Endothelial cell of umbilical vein (primary cell): ENCODE measurements around the gene ZNF689. TPM values are rescaled to one million over a fixed set of nuclear protein-coding genes. Genes with fewer than 3 reads are reported as not detected.

Experiments used
- BruUV-seq: library from RNA; stranded (reverse); fragments of 400-500 nt; replicated peaks from 2 replicates; lab custom pipeline; 2021; lab: Mats Ljungman, UMichigan
- CTCF ChIA-PET: fragments of 300-600, 350-600 bp; sonication (Branson Sonifier 250); formaldehyde crosslinking; loops from one replicate; lab custom pipeline; 2021; ENCODE audit warnings: antibody characterized with exemption, inconsistent platforms; lab: Charles Lee
- POLR2A ChIA-PET: fragments of 300-600, 350-600 bp; sonication (Branson Sonifier 250); formaldehyde crosslinking; loops from one replicate; lab custom pipeline; 2021; ENCODE audit warnings: antibody characterized with exemption, inconsistent platforms; lab: Charles Lee
- DNase-seq: peaks from one replicate; pipeline ENCODE4 v3.0.0-alpha.2; 2011; ENCODE audit warnings: low read depth, low spot score
- FAIRE-seq: peaks from 2 replicates; lab custom pipeline; 2011; peaks lifted over from hg19 to GRCh38; lab: Jason Lieb, UNC
- H2AFZ ChIP-seq: 2 replicates; pipeline ENCODE4 v1.6.0; 2012; ENCODE audit warnings: low read depth, low read length, control low read depth, inconsistent platforms
- H3K27ac ChIP-seq: 2 replicates; pipeline ENCODE4 v1.5.1; 2011; ENCODE audit warnings: low read depth, mild to moderate bottlenecking, control low read depth, low read length, moderate library complexity; ENCODE audit not compliant: insufficient read depth
- H3K27me3 ChIP-seq, 2 experiments: 2 replicates each; pipeline versions ENCODE4 v1.6.0 to v1.6.1; 2011; ENCODE audit warnings: low read length in 2 of 2, mixed read lengths in 1 of 2; ENCODE audit not compliant: control insufficient read depth in 2 of 2, insufficient read depth in 2 of 2
- H3K36me3 ChIP-seq, 2 experiments: 2 replicates in 1 of 2; 3 replicates in 1 of 2; pipeline ENCODE4 v1.5.1; 2011; ENCODE audit warnings: low read length in 2 of 2, mild to moderate bottlenecking in 1 of 2, moderate library complexity in 1 of 2; ENCODE audit not compliant: control insufficient read depth in 2 of 2, insufficient read depth in 2 of 2; ENCODE audit errors: extremely low read depth in 1 of 2
- H3K4me1 ChIP-seq: 3 replicates; pipeline ENCODE4 v1.5.1; 2011; ENCODE audit warnings: mild to moderate bottlenecking, low read length; ENCODE audit not compliant: control insufficient read depth, insufficient read depth; ENCODE audit errors: extremely low read depth
- H3K4me2 ChIP-seq: 2 replicates; pipeline ENCODE4 v1.6.1; 2011; ENCODE audit warnings: low read length, control low read depth, mixed read lengths; ENCODE audit not compliant: insufficient read depth
- H3K4me3 ChIP-seq, 3 experiments: fragments of 200-600 bp in 1 of 3; sonication (generic), shearing (Covaris generic) in 1 of 3; replicated peaks in 1 of 3; 2 replicates each; pipeline ENCODE4 v1.5.1; 2011 to 2016; ENCODE audit warnings: control low read depth in 3 of 3, low read length in 3 of 3, mild to moderate bottlenecking in 2 of 3, inconsistent platforms in 1 of 3, low read depth in 1 of 3, moderate library complexity in 1 of 3; ENCODE audit not compliant: insufficient read depth in 1 of 3
- H3K79me2 ChIP-seq: 2 replicates; pipeline ENCODE4 v1.6.0; 2012; ENCODE audit warnings: low read length, inconsistent platforms; ENCODE audit not compliant: control insufficient read depth, insufficient read depth
- H3K9ac ChIP-seq: replicated peaks from 2 replicates; pipeline ENCODE3; 2011; ENCODE audit warnings: low read length, control low read depth; ENCODE audit not compliant: insufficient read depth; ENCODE audit errors: extremely low read depth
- H3K9me1 ChIP-seq: replicated peaks from 3 replicates; pipeline ENCODE4 v1.6.0; 2011; ENCODE audit warnings: mild to moderate bottlenecking, low read length; ENCODE audit not compliant: control insufficient read depth, insufficient read depth; ENCODE audit errors: extremely low read depth
- H3K9me3 ChIP-seq: replicated peaks from 2 replicates; pipeline ENCODE4 v1.5.1; 2012; ENCODE audit warnings: low read length, inconsistent platforms; ENCODE audit not compliant: control insufficient read depth, insufficient read depth
- H4K20me1 ChIP-seq: replicated peaks from 2 replicates; pipeline ENCODE3; 2011; ENCODE audit warnings: mild to moderate bottlenecking, low read length; ENCODE audit not compliant: control insufficient read depth, insufficient read depth; ENCODE audit errors: extremely low read depth
- CTCF ChIP-seq, 2 donors: IDR thresholded peaks; 1 replicate in 1 of 2; 2 replicates in 1 of 2; pipeline ENCODE4 v1.5.1; 2011; ENCODE audit warnings: low read length in 2 of 2, mild to moderate bottlenecking in 2 of 2, moderate library complexity in 2 of 2, control low read depth in 1 of 2, inconsistent platforms in 1 of 2, low read depth in 1 of 2; ENCODE audit not compliant: insufficient read depth in 1 of 2; ENCODE audit errors: extremely low read depth in 1 of 2
- EZH2 ChIP-seq: IDR thresholded peaks from 2 replicates; pipeline ENCODE4 v1.6.1; 2012; ENCODE audit warnings: borderline replicate concordance, low read depth, mild to moderate bottlenecking, moderate library complexity, low read length, inconsistent platforms; ENCODE audit not compliant: severe bottlenecking
- FOS ChIP-seq: IDR thresholded peaks from 2 replicates; pipeline ENCODE4 v1.6.1; 2011; ENCODE audit warnings: mild to moderate bottlenecking, low read length, moderate library complexity, borderline replicate concordance; ENCODE audit not compliant: insufficient read depth
- GATA2 ChIP-seq: IDR thresholded peaks from 2 replicates; pipeline ENCODE4 v1.7.0; 2011; ENCODE audit warnings: low read depth, mild to moderate bottlenecking, moderate library complexity, mixed read lengths, low read length; ENCODE audit not compliant: insufficient read length, insufficient read depth
- JUN ChIP-seq: IDR thresholded peaks from 2 replicates; pipeline ENCODE4 v1.6.1; 2011; ENCODE audit warnings: borderline replicate concordance, low read depth; ENCODE audit not compliant: insufficient read length, insufficient read depth
- MAX ChIP-seq: IDR thresholded peaks from 2 replicates; pipeline ENCODE4 v1.6.1; 2011; ENCODE audit not compliant: insufficient read depth, insufficient read length
- MYC ChIP-seq: IDR thresholded peaks from one replicate; pipeline ENCODE4 v1.6.1; 2011; ENCODE audit warnings: mild to moderate bottlenecking, low read depth, low read length
- POLR2A ChIP-seq: IDR thresholded peaks from 2 replicates; pipeline ENCODE4 v1.6.1; 2012; ENCODE audit warnings: low read depth, mild to moderate bottlenecking, control low read depth, low read length
- POLR2AphosphoS5 ChIP-seq: IDR thresholded peaks from 2 replicates; pipeline ENCODE4 v1.6.1; 2012; ENCODE audit warnings: low read depth, mild to moderate bottlenecking, control low read depth, low read length, moderate library complexity; ENCODE audit not compliant: insufficient read depth
- dilution Hi-C: fragments of 300-500 bp; cut with MboI; formaldehyde crosslinking; loops from one replicate; pipeline ENCODE4 v1.15.0; 2019; ENCODE audit warnings: low sequenced_read_pairs; ENCODE audit not compliant: extremely low pct_ligation_motif_present
- intact Hi-C: fragments of 100-400 bp; cut with micrococcal nuclease; formaldehyde crosslinking; loops from one replicate; pipeline ENCODE4 v1.10.0; 2022
- polyA plus RNA-seq, 4 experiments: library from polyadenylated mRNA; depleted of rRNA in 3 of 4; stranded (reverse) in 3 of 4; unstranded in 1 of 4; fragments of >200 nt; gene quantifications; 2 replicates each; pipeline versions ENCODE4 v1.2.1 to v1.2.3, GENCODE V29; 2011 to 2012; ENCODE audit warnings: missing spikeins in 1 of 4
- total RNA-seq: library from RNA; stranded (reverse); gene quantifications from 2 replicates; pipeline ENCODE4 v1.2.3, GENCODE V29; 2021

Gene ZNF689
- total and polyA plus RNA-seq, 2 donors (not counting 3 experiments of a cell fraction or from before 2014, with no cell fraction given) = 7.5 to 8.4 TPM

- H3K36me3 ChIP-seq = peaks cover 2 to 11% of the 10 kb centered on the region in 2 experiments
- H3K4me1 ChIP-seq = peaks cover 7% of the 10 kb centered on the region
- H4K20me1 ChIP-seq = no peaks in the 10 kb centered on the region
- CTCF ChIA-PET = interaction anchor here (1.2 kb wide), 1 partner anchor 17 kb away, joined by 5 read pairs; no protein-coding TSS in a partner anchor
- FAIRE-seq (no peak), DNase-seq (no peak)
- no peaks in the 10 kb centered on the region for H3K9me1 ChIP-seq
- TF ChIP-seq GATA2 = no peak
- no peak for TF ChIP-seq POLR2AphosphoS5
- POLR2A ChIA-PET = no interaction called here
- dilution Hi-C loops = no loop called here
- H3K9ac ChIP-seq = no peak overlapping the region
- H3K27ac ChIP-seq = no peak overlapping the region
- no peak overlapping the region for H3K4me2 ChIP-seq
- no TSS peak for BruUV-seq
- intact Hi-C loops = no loop called here
- H2AFZ ChIP-seq = no peak overlapping the region
- H3K4me3 ChIP-seq = no peak overlapping the region
- H3K79me2 ChIP-seq = peaks cover 28% of the 10 kb centered on the region
- H3K27me3 ChIP-seq = no peaks in the 10 kb centered on the region
- no peaks in the 10 kb centered on the region for H3K9me3 ChIP-seq
Measured at GRCh38 chr16:30581457-30581856, 28.7 kb downstream of the ZNF689 start.

GRCh38 chr16:30574678-30575077 is 35.5 kb downstream of the ZNF689 start:
- H4K20me1 ChIP-seq = no peaks in the 10 kb centered on the region
- H3K36me3 ChIP-seq = peaks cover 0 to 2% of the 10 kb centered on the region in 2 experiments
- no peaks in the 10 kb centered on the region for H3K9me3 ChIP-seq
- no peak overlapping the region for H3K27ac ChIP-seq
- CTCF ChIA-PET = no interaction called here
- H3K79me2 ChIP-seq = no peaks in the 10 kb centered on the region
- TF ChIP-seq MAX = no peak
- no peak for TF ChIP-seq POLR2AphosphoS5
- no peak for TF ChIP-seq CTCF (IDR thresholded peaks at IDR 0.05; ENCODE audit: extremely low read depth in 1 of 2, insufficient read depth in 1 of 2, low read depth in 1 of 2, low read length in 2 of 2)
- TF ChIP-seq FOS = no peak
- no peak for TF ChIP-seq GATA2
- TF ChIP-seq EZH2 = no peak
- TF ChIP-seq POLR2A = no peak
- TF ChIP-seq MYC = no peak
- no peak for TF ChIP-seq JUN
- H3K4me1 ChIP-seq = peaks cover 16% of the 10 kb centered on the region
- no peaks in the 10 kb centered on the region for H3K9me1 ChIP-seq
- no peak overlapping the region for H3K9ac ChIP-seq
- no peak for FAIRE-seq
- POLR2A ChIA-PET = interaction anchor here (0.7 kb wide), 1 partner anchor 16 kb away, joined by 6 read pairs; no protein-coding TSS in a partner anchor
- DNase-seq = no peak
- no peak overlapping the region for H3K4me2 ChIP-seq
- dilution Hi-C loops (no loop called here), intact Hi-C loops (no loop called here)
- no peaks in the 10 kb centered on the region for H3K27me3 ChIP-seq
- no peak overlapping the region for H2AFZ ChIP-seq
- H3K4me3 ChIP-seq = no peak overlapping the region
- BruUV-seq = no TSS peak
